ENCODE data around the gene CENPS. TPM values are rescaled to one million over a fixed set of nuclear protein-coding genes. Genes with fewer than 3 reads are reported as not detected.

Gene CENPS
- total and polyA plus RNA-seq, 9 of the 15 experiments (the other 6 are each of a cell fraction or from before 2014, with no cell fraction given), result 10.2 to 36.0 (median 26.0) TPM

GRCh38 chr1:10473145-10473765, 43.0 kb downstream of the CENPS start (continued):
- TF ChIP-seq, protein P1, sequence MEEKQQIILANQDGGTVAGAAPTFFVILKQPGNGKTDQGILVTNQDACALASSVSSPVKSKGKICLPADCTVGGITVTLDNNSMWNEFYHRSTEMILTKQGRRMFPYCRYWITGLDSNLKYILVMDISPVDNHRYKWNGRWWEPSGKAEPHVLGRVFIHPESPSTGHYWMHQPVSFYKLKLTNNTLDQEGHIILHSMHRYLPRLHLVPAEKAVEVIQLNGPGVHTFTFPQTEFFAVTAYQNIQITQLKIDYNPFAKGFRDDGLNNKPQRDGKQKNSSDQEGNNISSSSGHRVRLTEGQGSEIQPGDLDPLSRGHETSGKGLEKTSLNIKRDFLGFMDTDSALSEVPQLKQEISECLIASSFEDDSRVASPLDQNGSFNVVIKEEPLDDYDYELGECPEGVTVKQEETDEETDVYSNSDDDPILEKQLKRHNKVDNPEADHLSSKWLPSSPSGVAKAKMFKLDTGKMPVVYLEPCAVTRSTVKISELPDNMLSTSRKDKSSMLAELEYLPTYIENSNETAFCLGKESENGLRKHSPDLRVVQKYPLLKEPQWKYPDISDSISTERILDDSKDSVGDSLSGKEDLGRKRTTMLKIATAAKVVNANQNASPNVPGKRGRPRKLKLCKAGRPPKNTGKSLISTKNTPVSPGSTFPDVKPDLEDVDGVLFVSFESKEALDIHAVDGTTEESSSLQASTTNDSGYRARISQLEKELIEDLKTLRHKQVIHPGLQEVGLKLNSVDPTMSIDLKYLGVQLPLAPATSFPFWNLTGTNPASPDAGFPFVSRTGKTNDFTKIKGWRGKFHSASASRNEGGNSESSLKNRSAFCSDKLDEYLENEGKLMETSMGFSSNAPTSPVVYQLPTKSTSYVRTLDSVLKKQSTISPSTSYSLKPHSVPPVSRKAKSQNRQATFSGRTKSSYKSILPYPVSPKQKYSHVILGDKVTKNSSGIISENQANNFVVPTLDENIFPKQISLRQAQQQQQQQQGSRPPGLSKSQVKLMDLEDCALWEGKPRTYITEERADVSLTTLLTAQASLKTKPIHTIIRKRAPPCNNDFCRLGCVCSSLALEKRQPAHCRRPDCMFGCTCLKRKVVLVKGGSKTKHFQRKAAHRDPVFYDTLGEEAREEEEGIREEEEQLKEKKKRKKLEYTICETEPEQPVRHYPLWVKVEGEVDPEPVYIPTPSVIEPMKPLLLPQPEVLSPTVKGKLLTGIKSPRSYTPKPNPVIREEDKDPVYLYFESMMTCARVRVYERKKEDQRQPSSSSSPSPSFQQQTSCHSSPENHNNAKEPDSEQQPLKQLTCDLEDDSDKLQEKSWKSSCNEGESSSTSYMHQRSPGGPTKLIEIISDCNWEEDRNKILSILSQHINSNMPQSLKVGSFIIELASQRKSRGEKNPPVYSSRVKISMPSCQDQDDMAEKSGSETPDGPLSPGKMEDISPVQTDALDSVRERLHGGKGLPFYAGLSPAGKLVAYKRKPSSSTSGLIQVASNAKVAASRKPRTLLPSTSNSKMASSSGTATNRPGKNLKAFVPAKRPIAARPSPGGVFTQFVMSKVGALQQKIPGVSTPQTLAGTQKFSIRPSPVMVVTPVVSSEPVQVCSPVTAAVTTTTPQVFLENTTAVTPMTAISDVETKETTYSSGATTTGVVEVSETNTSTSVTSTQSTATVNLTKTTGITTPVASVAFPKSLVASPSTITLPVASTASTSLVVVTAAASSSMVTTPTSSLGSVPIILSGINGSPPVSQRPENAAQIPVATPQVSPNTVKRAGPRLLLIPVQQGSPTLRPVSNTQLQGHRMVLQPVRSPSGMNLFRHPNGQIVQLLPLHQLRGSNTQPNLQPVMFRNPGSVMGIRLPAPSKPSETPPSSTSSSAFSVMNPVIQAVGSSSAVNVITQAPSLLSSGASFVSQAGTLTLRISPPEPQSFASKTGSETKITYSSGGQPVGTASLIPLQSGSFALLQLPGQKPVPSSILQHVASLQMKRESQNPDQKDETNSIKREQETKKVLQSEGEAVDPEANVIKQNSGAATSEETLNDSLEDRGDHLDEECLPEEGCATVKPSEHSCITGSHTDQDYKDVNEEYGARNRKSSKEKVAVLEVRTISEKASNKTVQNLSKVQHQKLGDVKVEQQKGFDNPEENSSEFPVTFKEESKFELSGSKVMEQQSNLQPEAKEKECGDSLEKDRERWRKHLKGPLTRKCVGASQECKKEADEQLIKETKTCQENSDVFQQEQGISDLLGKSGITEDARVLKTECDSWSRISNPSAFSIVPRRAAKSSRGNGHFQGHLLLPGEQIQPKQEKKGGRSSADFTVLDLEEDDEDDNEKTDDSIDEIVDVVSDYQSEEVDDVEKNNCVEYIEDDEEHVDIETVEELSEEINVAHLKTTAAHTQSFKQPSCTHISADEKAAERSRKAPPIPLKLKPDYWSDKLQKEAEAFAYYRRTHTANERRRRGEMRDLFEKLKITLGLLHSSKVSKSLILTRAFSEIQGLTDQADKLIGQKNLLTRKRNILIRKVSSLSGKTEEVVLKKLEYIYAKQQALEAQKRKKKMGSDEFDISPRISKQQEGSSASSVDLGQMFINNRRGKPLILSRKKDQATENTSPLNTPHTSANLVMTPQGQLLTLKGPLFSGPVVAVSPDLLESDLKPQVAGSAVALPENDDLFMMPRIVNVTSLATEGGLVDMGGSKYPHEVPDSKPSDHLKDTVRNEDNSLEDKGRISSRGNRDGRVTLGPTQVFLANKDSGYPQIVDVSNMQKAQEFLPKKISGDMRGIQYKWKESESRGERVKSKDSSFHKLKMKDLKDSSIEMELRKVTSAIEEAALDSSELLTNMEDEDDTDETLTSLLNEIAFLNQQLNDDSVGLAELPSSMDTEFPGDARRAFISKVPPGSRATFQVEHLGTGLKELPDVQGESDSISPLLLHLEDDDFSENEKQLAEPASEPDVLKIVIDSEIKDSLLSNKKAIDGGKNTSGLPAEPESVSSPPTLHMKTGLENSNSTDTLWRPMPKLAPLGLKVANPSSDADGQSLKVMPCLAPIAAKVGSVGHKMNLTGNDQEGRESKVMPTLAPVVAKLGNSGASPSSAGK (IDR thresholded peaks at IDR 0.05), result no peak
- TF ChIP-seq HSF4 (CRISPR knock-in tag; IDR thresholded peaks at IDR 0.05; ENCODE audit: borderline replicate concordance) (no peak), E2F3 (CRISPR knock-in tag; IDR thresholded peaks at IDR 0.05) (no peak), CTBP1 (IDR thresholded peaks at IDR 0.05; ENCODE audit: borderline replicate concordance) (no peak), PCBP1 (IDR thresholded peaks at IDR 0.05; ENCODE audit: low read depth, low read length, poor library complexity, severe bottlenecking) (no peak), RBM22 (IDR thresholded peaks at IDR 0.05; ENCODE audit: low read depth, low read length, poor library complexity, severe bottlenecking) (no peak), POLR2B (IDR thresholded peaks at IDR 0.05; ENCODE audit: low read depth, partially characterized antibody) (no peak), JUN (IDR thresholded peaks at IDR 0.05; ENCODE audit: borderline replicate concordance, low read depth, low read length) (no peak), JUN (CRISPR knock-in tag; IDR thresholded peaks at IDR 0.05; ENCODE audit: borderline replicate concordance) (no peak), ESRRA (IDR thresholded peaks at IDR 0.05; ENCODE audit: borderline replicate concordance, low read depth) (no peak), TARDBP (IDR thresholded peaks at IDR 0.05) (no peak), SNRNP70 (optimal IDR thresholded peaks at IDR 0.05; ENCODE audit: low read depth, low read length) (no peak), THRA (IDR thresholded peaks at IDR 0.05) (no peak), PRMT5 (CRISPR knock-in tag; IDR thresholded peaks at IDR 0.05) (no peak)
- TF ChIP-seq, protein P2, sequence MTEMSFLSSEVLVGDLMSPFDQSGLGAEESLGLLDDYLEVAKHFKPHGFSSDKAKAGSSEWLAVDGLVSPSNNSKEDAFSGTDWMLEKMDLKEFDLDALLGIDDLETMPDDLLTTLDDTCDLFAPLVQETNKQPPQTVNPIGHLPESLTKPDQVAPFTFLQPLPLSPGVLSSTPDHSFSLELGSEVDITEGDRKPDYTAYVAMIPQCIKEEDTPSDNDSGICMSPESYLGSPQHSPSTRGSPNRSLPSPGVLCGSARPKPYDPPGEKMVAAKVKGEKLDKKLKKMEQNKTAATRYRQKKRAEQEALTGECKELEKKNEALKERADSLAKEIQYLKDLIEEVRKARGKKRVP (CRISPR knock-in tag; IDR thresholded peaks at IDR 0.05), result no peak

Measured in K562 (cell line).